HCT116 (cell line): ENCODE data around the gene FAM181A. TPM values are rescaled to one million over a fixed set of nuclear protein-coding genes. Genes with fewer than 3 reads are reported as not detected.

ENCODE experiments used
- ATAC-seq: fragments of 200-7000 bp; cut with Tn5 transposase; 2 replicates; pipeline ENCODE4 v1.9.1; 2020; ENCODE audit warnings: mild to moderate bottlenecking, moderate library complexity
- BruUV-seq: library from RNA; stranded (reverse); fragments of 400-500 nt; replicated peaks from 2 replicates; lab custom pipeline; 2021; lab: Mats Ljungman, UMichigan
- CTCF ChIA-PET: fragments of 300-600 bp; sonication (Branson Sonifier 250); formaldehyde crosslinking; loops from one replicate; lab custom pipeline; 2021; ENCODE audit warnings: antibody characterized with exemption; lab: Charles Lee
- POLR2A ChIA-PET: fragments of 300-600, 350-600 bp; sonication (Branson Sonifier 250); formaldehyde crosslinking; loops from one replicate; lab custom pipeline; 2021; ENCODE audit warnings: antibody characterized with exemption; lab: Charles Lee
- RAD21 ChIA-PET, 2 experiments: fragments of 300-600 bp; sonication (Branson Sonifier 250); formaldehyde crosslinking; loops; one replicate each; lab custom pipeline; 2023; ENCODE audit warnings: low total read pairs in 2 of 2; ENCODE audit not compliant: uncharacterized antibody in 2 of 2, unreplicated experiment in 2 of 2, low non-redundant PET in 1 of 2; lab: Charles Lee
- DNase-seq: peaks from one replicate; pipeline ENCODE4 v3.0.0-alpha.2; 2010; ENCODE audit warnings: low read depth, low spot score
- H2AFZ ChIP-seq: fragments of 200-600 bp; shearing (Covaris generic), sonication (generic); 2 replicates; pipeline ENCODE4 v1.6.1; 2017; ENCODE audit warnings: low read depth, mixed run types, mixed read lengths, antibody characterized with exemption, low read length; ENCODE audit not compliant: poor library complexity, severe bottlenecking
- H3K27ac ChIP-seq: 2 replicates; pipeline ENCODE4 v1.5.1; 2012; ENCODE audit warnings: low read depth, low read length
- H3K27me3 ChIP-seq: fragments of 200-600 bp; sonication (generic); 2 replicates; pipeline ENCODE4 v1.6.1; 2016; ENCODE audit warnings: mixed run types, low read length, mixed read lengths; ENCODE audit not compliant: insufficient read depth
- H3K36me3 ChIP-seq, 2 experiments: fragments of 200-500 bp in 1 of 2; fragments of 200-600 bp in 1 of 2; sonication (Bioruptor generic) in 1 of 2; sonication (generic) in 1 of 2; 2 replicates each; pipeline versions ENCODE4 v1.5.1 to v1.6.1; 2014 to 2016; ENCODE audit warnings: low read length in 2 of 2, inconsistent platforms in 1 of 2, mixed read lengths in 1 of 2, mixed run types in 1 of 2; ENCODE audit not compliant: insufficient read depth in 2 of 2, control insufficient read depth in 1 of 2
- H3K4me1 ChIP-seq, 2 experiments: fragments of 200-600 bp in 1 of 2; sonication (generic) in 1 of 2; 2 replicates each; pipeline versions ENCODE4 v1.5.1 to v1.6.1; 2012 to 2017; ENCODE audit warnings: low read length in 2 of 2, inconsistent platforms in 1 of 2, mild to moderate bottlenecking in 1 of 2, mixed read lengths in 1 of 2, mixed run types in 1 of 2, moderate library complexity in 1 of 2; ENCODE audit not compliant: insufficient read depth in 2 of 2, control insufficient read depth in 1 of 2
- H3K4me2 ChIP-seq: fragments of 200-600 bp; sonication (generic); 2 replicates; pipeline ENCODE4 v1.6.1; 2017; ENCODE audit warnings: mixed run types, low read length, mixed read lengths
- H3K4me3 ChIP-seq, 2 experiments: fragments of 200-600 bp in 1 of 2; sonication (generic) in 1 of 2; replicated peaks in 1 of 2; 2 replicates each; pipeline ENCODE4 v1.5.1; 2011 to 2016; ENCODE audit warnings: low read length in 2 of 2, control low read depth in 1 of 2, low read depth in 1 of 2, mild to moderate bottlenecking in 1 of 2, mixed read lengths in 1 of 2, mixed run types in 1 of 2
- H3K79me2 ChIP-seq: fragments of 200-600 bp; sonication (generic); 2 replicates; pipeline ENCODE4 v1.6.1; 2017; ENCODE audit warnings: mild to moderate bottlenecking, mixed run types, low read length, moderate library complexity, mixed read lengths; ENCODE audit not compliant: insufficient read depth
- H3K9ac ChIP-seq: fragments of 200-600 bp; sonication (generic); 2 replicates; pipeline ENCODE4 v1.6.1; 2016; ENCODE audit warnings: low read length, mixed read lengths
- H3K9me2 ChIP-seq: fragments of 200-600 bp; sonication (generic), shearing (Covaris generic); 2 replicates; pipeline ENCODE4 v1.6.1; 2017; ENCODE audit warnings: mixed run types, mild to moderate bottlenecking, moderate library complexity; ENCODE audit not compliant: insufficient read depth
- H3K9me3 ChIP-seq, 2 experiments: fragments of 200-500 bp in 1 of 2; fragments of 200-600 bp in 1 of 2; sonication (Bioruptor generic) in 1 of 2; sonication (generic) in 1 of 2; 2 replicates each; pipeline ENCODE4 v1.6.1; 2014 to 2017; ENCODE audit warnings: low read length in 2 of 2, mixed read lengths in 2 of 2, inconsistent platforms in 1 of 2, low read depth in 1 of 2, mild to moderate bottlenecking in 1 of 2, mixed run types in 1 of 2, moderate library complexity in 1 of 2; ENCODE audit not compliant: control insufficient read depth in 1 of 2, insufficient read depth in 1 of 2
- H4K20me1 ChIP-seq: fragments of 200-600 bp; sonication (generic), shearing (Covaris generic); 2 replicates; pipeline ENCODE4 v1.6.1; 2017; ENCODE audit warnings: mixed run types, mild to moderate bottlenecking, moderate library complexity; ENCODE audit not compliant: insufficient read depth
- CBX3 ChIP-seq: IDR thresholded peaks from 2 replicates; pipeline ENCODE4 v1.6.1; 2012; ENCODE audit warnings: low read depth
- EGR1 ChIP-seq: IDR thresholded peaks from 2 replicates; pipeline ENCODE4 v1.6.1; 2012; ENCODE audit warnings: low read depth
- EZH2phosphoT487 ChIP-seq: fragments of 200-600 bp; IDR thresholded peaks from 2 replicates; pipeline ENCODE4 v1.6.1; 2018; ENCODE audit warnings: antibody characterized with exemption, borderline replicate concordance
- FOSL1 ChIP-seq: IDR thresholded peaks from 2 replicates; pipeline ENCODE4 v1.6.1; 2012; ENCODE audit warnings: low read depth
- SRF ChIP-seq: IDR thresholded peaks from 2 replicates; pipeline ENCODE4 v1.6.1; 2012; ENCODE audit warnings: low read depth
- YY1 ChIP-seq: IDR thresholded peaks from 2 replicates; pipeline ENCODE4 v1.6.1; 2011; ENCODE audit warnings: low read length, low read depth, moderate library complexity, mild to moderate bottlenecking; ENCODE audit not compliant: insufficient replicate concordance; ENCODE audit errors: extremely low read depth
- intact Hi-C: fragments of 100-400 bp; cut with micrococcal nuclease; formaldehyde crosslinking; loops from 2 replicates; pipeline ENCODE4 v1.10.0; 2022
- total RNA-seq: library from RNA; stranded (reverse); gene quantifications from one replicate; pipeline ENCODE4 v1.2.1, GENCODE V29; 2021; ENCODE audit not compliant: unreplicated experiment
- TF ChIP-seq, protein P1 (sequence below), 3 experiments: fragments of 200-600 bp in 1 of 3; sonication (generic) in 1 of 3; IDR thresholded peaks in 2 of 3; conservative IDR thresholded peaks in 1 of 3; 2 replicates each; pipeline ENCODE4 v1.5.1; 2012 to 2017; ENCODE audit warnings: low read depth in 2 of 3, low read length in 2 of 3, antibody characterized with exemption in 1 of 3, borderline replicate concordance in 1 of 3, control low read depth in 1 of 3, mild to moderate bottlenecking in 1 of 3, mixed read lengths in 1 of 3, mixed run types in 1 of 3, moderate library complexity in 1 of 3; ENCODE audit not compliant: insufficient read depth in 1 of 3

Gene FAM181A
- total RNA-seq, 1 experiment from 2014 or later, result not detected

DNA sequence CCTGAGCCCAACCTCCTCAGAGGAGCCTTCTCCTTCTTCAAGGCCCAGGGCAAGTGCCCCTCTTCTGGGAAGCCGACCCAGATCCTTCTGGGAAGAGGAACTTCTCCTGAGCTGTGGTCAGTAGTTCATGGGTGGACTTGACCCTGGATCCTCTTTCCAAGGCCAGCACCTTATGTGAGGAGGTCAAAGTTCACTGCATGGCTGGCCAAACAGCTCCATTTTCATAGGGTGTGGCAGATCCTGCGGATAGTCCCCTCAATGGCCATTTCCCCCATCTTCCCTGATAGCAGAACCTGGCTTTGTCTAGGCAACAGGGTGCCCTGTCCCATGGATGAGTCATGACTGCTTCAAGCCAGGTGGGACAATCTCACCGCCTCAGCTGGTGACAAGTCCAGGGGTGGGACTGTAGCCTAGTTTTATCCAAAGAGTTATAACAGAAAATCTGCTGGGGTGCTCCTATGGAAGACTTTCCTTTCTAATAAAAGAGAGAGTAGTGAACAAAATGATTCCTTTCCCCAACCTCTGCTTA lies 38.9 kb downstream of the FAM181A start:
- no peaks in the 10 kb centered on the region for H3K79me2 ChIP-seq
- no peaks in the 10 kb centered on the region for H3K36me3 ChIP-seq
- intact Hi-C loops, result no loop called here
- TF ChIP-seq SRF (no peak), EZH2phosphoT487 (no peak), CBX3 (no peak), FOSL1 (no peak), EGR1 (no peak), YY1 (no peak)
- TF ChIP-seq, protein P1, sequence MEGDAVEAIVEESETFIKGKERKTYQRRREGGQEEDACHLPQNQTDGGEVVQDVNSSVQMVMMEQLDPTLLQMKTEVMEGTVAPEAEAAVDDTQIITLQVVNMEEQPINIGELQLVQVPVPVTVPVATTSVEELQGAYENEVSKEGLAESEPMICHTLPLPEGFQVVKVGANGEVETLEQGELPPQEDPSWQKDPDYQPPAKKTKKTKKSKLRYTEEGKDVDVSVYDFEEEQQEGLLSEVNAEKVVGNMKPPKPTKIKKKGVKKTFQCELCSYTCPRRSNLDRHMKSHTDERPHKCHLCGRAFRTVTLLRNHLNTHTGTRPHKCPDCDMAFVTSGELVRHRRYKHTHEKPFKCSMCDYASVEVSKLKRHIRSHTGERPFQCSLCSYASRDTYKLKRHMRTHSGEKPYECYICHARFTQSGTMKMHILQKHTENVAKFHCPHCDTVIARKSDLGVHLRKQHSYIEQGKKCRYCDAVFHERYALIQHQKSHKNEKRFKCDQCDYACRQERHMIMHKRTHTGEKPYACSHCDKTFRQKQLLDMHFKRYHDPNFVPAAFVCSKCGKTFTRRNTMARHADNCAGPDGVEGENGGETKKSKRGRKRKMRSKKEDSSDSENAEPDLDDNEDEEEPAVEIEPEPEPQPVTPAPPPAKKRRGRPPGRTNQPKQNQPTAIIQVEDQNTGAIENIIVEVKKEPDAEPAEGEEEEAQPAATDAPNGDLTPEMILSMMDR (IDR thresholded peaks at IDR 0.05 in 2 of 3, conservative IDR thresholded peaks at IDR 0.05 in 1 of 3; ENCODE audit: borderline replicate concordance in 1 of 3, insufficient read depth in 1 of 3, low read depth in 2 of 3, low read length in 2 of 3), result no peak
- no TSS peak for BruUV-seq
- H3K9ac ChIP-seq, result no peak overlapping the region
- no peaks in the 10 kb centered on the region for H3K9me3 ChIP-seq
- ChIA-PET CTCF (interaction anchor here (8.7 kb wide), 1 partner anchor 26 kb away, joined by 120 read pairs; no protein-coding TSS in a partner anchor), RAD21 (no interaction called here), POLR2A (no interaction called here)
- H3K4me2 ChIP-seq, result peak overlapping the region; percentile 2; the same call in 1 of the 2 replicates
- H3K27ac ChIP-seq, result no peak overlapping the region
- H3K4me3 ChIP-seq, result no peak overlapping the region
- ATAC-seq (no peak), DNase-seq (no peak)
- no peaks in the 10 kb centered on the region for H3K27me3 ChIP-seq
- no peaks in the 10 kb centered on the region for H3K9me2 ChIP-seq
- H3K4me1 ChIP-seq, result peaks cover 0 to 41% of the 10 kb centered on the region in 2 experiments; a peak in 2 of 4 replicates
- no peaks in the 10 kb centered on the region for H4K20me1 ChIP-seq
- H2AFZ ChIP-seq, result no peak overlapping the region
